HG02885 (cell line): ENCODE data around the gene YKT6.
"Not testable (repeated sequence)": the region's sequence is repeated elsewhere in the genome, so short reads cannot be mapped to it uniquely, and the experiment has no call there.

ENCODE experiments used
- ATAC-seq: cut with Tn5 transposase; IDR thresholded peaks from one replicate; pipeline ENCODE4 v1.9.1; 2021; ENCODE audit warnings: mild to moderate bottlenecking; ENCODE audit not compliant: unreplicated experiment, poor library complexity

The YKT6 gene

GRCh38 chr7:44189993-44190872, 10.5 kb upstream of the YKT6 start:
- ATAC-seq = no peak

- ATAC-seq = no peak
Measured at GRCh38 chr7:44191171-44191570, 9.6 kb upstream of the YKT6 start.

GRCh38 chr7:44193011-44193802, 7.6 kb upstream of the YKT6 start:
- ATAC-seq = no peak

- ATAC-seq = no peak
Measured at GRCh38 chr7:44194069-44194468, 6.7 kb upstream of the YKT6 start.

GRCh38 chr7:44194562-44195145, 6.1 kb upstream of the YKT6 start:
- ATAC-seq = no peak

GRCh38 chr7:44195889-44196288, 4.9 kb upstream of the YKT6 start:
- no peak for ATAC-seq

- ATAC-seq = peak; percentile 36
Measured at GRCh38 chr7:44196450-44196872, 4.3 kb upstream of the YKT6 start.

GRCh38 chr7:44197474-44197873, 3.3 kb upstream of the YKT6 start:
- no peak for ATAC-seq

- ATAC-seq = not testable (repeated sequence)
Measured at GRCh38 chr7:44200163-44200562, 615 bp upstream of the YKT6 start.

GRCh38 chr7:44201813-44202212, 1.0 kb downstream of the YKT6 start:
- ATAC-seq = no peak

GRCh38 chr7:44206008-44206407, 5.2 kb downstream of the YKT6 start:
- no peak for ATAC-seq

- ATAC-seq = no peak
Measured at GRCh38 chr7:44208085-44208484, 7.3 kb downstream of the YKT6 start.

GRCh38 chr7:44210107-44210506, 9.3 kb downstream of the YKT6 start:
- ATAC-seq = no peak

- no peak for ATAC-seq
Measured at GRCh38 chr7:44211126-44211675, 10.4 kb downstream of the YKT6 start.

- ATAC-seq = no peak
Measured at GRCh38 chr7:44212018-44212417, 11.2 kb downstream of the YKT6 start.

- ATAC-seq = no peak
Measured at GRCh38 chr7:44212581-44213184, 11.9 kb downstream of the YKT6 start.

- no peak for ATAC-seq
Measured at GRCh38 chr7:44213206-44213876, 12.6 kb downstream of the YKT6 start.

- ATAC-seq = no peak
Measured at GRCh38 chr7:44213877-44214388, 13.2 kb downstream of the YKT6 start.

- no peak for ATAC-seq
Measured at GRCh38 chr7:44215531-44215930, 14.8 kb downstream of the YKT6 start.

GRCh38 chr7:44216019-44216418, 15.2 kb downstream of the YKT6 start:
- no peak for ATAC-seq
